ENCODE measurements around the gene FGG. TPM values are rescaled to one million over a fixed set of nuclear protein-coding genes. Genes with fewer than 3 reads are reported as not detected.

The FGG gene
- not detected in 2 replicates for total RNA-seq (2014; rRNA removed; shearing (Covaris generic); ENCODE audit: low replicate concordance)

DNA sequence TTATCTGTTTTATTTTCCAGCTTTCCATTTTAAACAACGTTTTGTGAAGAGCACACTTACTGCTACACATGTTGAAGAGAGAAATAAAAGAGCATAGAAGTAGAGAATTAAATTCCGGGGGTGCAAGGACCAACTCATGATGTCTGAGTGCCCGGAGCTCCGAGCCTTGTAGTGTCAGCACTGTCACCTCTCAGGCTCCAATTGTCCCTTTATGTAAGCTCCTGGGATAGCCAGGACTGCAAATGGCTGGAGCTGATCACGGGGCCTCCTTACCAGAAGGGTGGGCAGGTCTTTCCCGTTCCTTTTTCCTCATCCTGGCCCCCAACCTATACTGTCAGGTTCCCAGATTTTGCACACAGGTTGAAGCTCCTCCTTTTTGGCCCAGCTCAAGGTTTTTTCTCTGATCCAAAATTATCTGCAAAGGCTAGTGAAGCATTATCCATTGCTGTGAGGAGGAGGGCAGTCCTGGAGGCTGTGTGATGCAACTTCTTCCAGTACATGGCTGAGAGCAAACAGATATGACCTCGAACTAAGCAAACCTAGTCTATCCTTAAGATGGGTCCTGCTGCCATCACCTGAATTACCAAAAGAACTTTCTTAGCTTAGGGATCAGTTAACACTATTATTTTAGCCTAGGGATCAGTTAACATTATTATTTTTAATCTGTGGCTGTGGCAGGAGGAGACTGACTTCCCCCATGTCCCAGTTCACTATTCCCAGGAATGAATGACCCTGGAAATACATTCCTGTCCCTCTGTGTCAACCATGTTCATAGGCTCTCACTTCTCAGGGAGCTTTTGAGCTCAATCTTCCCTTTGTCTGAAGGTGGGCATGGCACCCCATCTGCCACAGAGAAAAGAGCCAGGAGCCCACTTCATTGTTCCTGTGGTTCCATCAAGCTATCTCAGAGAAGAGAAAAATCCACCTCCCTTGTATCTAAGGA lies at the start of gene FGG:
Gene FGG, minus strand, starts transcription at position 185 of the 943 bp plus-strand sequence. Its CDS starts 47 bp downstream, at position 138.
- no peak for DNase-seq (ENCODE audit: low read depth)
- in situ Hi-C loops (cut with HindIII; ENCODE audit: low pct_unique_long_range_greater_than_20kb, low sequenced_read_pairs), result no loop called here

DNA sequence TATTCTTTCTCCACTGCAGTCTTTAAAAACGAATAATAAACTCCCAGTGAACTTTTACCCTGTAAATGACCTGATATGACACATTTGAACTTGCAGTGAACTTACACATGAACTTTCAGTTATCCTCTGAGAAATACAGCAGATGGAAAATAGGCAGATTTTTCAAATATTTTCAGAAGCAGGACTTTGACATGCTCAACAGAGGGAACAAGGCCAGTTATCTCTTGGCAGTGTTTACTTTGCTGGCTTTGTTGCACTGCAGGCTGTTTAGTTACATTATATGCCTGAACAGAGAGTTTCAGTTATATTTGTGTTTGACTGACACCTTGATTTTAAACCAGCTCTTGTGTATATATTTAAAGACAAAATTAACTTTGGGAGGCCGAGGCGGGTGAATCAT lies 47.6 kb upstream of the FGG start:
- in situ Hi-C loops (cut with HindIII; ENCODE audit: low pct_unique_long_range_greater_than_20kb, low sequenced_read_pairs), result no loop called here

DNA sequence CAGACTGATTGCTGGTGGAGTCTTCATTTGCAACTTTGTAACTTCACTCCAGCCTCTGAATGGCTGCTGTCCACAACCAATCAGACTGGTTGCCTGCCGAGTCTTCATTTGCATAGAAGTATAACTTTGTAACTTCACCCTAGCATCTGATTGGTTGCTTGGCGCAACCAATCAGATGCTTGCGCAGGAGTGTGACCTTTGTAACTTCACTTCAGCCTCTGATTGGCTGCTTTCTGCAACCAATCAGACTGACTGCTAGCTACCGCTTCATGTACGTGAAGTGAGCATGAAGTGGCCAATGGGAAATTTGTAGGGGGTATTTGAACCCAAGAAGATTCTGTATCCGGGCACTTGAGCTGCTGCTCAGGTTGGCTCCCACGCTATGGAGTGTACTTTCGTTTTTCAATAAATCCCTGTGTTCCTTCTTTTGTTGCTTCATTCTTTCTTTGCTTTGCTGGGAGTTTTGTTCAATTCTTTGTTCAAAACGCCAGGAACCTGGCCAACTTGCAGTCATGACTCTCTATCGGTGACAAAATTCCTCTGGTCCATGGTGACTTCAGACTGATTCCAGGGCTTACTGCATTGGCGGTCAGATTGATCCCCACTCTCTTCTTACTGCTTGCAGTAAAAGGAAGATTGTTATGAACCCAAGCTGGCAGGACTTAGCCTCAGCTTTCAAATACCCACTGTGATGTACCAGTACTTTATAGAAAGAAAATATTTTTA lies 46.4 kb upstream of the FGG start:
- in situ Hi-C loops (cut with HindIII; ENCODE audit: low pct_unique_long_range_greater_than_20kb, low sequenced_read_pairs), result no loop called here
- no peak for DNase-seq (ENCODE audit: low read depth)

More for the DNA sequence above, 47.6 kb upstream of the FGG start:
- DNase-seq (ENCODE audit: low read depth), result peak; percentile 10

DNA sequence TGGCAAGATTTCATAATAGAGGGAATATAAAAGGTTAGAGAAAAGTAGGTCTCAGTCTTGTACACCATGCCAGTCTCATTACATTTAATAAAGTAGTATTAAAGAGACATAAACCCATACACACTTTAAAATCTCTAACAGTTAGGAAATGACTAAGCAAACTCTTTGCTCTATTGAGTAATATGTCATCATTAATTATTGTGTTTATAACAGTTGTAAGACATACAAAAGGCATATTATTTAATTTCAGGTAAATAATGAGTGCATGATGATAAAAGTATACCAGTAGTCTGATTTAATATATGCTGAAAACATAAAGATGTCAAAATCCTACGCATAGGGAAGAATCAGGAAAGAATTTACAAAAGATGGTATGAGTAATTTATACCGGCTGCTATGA lies 31.0 kb upstream of the FGG start:
- in situ Hi-C loops (cut with HindIII; ENCODE audit: low pct_unique_long_range_greater_than_20kb, low sequenced_read_pairs), result no loop called here
- no peak for DNase-seq (ENCODE audit: low read depth)

DNA sequence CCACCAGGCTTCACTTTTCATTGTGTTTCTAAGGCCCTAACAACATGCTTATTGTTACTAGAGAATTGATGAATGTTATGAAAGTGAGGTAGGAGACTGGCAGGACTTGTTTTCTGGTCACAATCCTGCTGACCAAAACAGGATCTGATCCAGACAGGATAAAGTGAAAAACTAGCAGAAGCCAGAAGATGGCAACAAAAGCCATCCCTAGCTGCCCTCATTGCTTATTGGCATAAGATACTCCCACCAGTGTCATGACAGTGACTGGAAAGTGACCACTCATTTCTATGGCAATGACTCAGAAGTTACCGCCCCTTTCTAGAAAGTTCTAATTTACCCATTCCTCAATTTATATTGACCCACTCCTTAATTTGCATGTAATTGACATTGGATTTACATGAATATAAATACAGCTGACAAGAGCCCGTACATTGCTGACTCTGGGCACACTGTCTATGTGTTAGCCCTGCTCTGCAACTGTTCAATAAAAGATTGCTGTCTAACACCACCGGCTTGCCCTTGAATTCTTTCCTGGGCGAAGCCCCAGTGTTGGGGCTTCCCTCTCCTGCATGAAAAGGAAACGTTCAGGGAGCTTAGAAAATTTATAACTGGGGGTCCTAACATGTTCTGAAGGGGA lies 30.0 kb upstream of the FGG start:
- no peak for DNase-seq (ENCODE audit: low read depth)
- in situ Hi-C loops (cut with HindIII; ENCODE audit: low pct_unique_long_range_greater_than_20kb, low sequenced_read_pairs), result no loop called here

DNA sequence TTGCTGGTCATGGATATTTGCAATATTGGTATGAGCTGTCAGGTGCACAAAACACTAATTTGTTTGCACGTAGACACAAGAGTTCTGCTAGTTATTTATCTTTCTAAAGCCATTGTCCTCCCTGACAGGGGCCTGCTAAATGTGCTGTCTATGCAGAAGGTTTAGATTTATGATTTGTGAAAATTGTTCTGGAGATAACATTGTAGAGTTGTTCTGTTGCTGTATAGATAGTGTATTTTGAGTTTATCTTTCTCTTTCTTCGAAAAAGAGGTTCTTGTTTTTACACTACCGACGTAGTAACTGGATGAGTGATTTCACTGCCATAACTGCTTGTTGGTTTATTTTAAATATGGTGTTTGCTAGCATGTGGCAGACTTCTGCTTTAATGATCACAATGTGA lies 28.5 kb upstream of the FGG start:
- in situ Hi-C loops (cut with HindIII; ENCODE audit: low pct_unique_long_range_greater_than_20kb, low sequenced_read_pairs), result no loop called here
- no peak for DNase-seq (ENCODE audit: low read depth)

DNA sequence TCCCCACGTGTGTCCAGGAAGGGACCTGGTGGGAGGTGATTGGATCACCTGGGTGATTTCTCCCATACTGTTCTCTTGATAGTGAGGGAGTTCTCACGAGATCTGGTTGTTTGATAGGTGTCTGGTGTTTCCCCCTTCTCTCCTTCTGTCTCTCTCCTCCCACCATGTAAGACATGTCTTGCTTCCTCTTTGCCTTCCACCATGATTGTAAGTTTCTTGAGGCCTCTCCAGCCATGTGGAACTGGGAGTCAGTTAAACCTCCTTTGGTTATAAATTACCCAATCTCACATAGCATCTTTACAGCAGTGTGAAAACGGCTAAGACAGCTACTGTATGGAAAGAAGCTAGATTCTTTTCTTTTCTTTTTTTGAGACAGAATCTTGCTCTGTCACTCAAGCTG lies 21.6 kb upstream of the FGG start:
- in situ Hi-C loops (cut with HindIII; ENCODE audit: low pct_unique_long_range_greater_than_20kb, low sequenced_read_pairs), result no loop called here
- no peak for DNase-seq (ENCODE audit: low read depth)

DNA sequence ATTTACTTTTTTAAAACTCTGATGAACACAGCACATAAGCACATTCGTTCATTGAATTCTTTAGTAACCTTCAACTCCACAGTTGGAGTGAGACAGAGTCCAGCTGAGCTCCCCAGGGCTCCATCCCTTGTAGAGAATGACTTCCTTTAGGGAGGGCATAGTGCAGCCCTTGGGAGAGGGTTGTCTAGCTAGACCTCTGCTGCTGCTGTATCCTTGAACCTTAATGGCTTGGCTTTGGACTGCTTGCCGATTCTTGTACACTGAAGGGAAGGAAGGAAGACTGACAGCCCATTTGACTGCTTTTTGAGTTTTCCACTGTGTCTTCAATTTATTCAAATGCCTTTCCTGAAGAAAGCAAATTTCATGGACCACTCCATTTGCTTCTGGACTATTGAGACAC lies 19.4 kb upstream of the FGG start:
- in situ Hi-C loops (cut with HindIII; ENCODE audit: low pct_unique_long_range_greater_than_20kb, low sequenced_read_pairs), result no loop called here
- no peak for DNase-seq (ENCODE audit: low read depth)

DNA sequence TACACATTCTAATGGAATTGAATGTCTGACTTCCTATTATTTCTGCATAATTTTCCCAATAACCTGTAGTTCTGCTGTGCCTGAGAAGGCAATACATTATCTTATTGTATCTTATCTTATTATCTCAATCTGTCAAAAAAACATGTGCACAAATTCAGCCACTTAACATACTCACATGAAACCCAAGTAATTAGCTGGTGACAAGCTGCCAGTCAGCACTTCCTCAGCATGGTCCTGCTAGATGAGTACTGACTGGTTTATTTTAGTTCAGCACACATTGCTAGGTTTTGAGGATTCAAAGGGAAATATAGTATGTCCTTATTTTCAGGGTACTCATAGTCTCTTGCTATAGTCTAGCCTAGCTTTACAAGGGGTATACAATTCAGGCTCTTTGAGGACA lies 17.9 kb upstream of the FGG start:
- DNase-seq (ENCODE audit: low read depth), result no peak
- in situ Hi-C loops (cut with HindIII; ENCODE audit: low pct_unique_long_range_greater_than_20kb, low sequenced_read_pairs), result no loop called here

DNA sequence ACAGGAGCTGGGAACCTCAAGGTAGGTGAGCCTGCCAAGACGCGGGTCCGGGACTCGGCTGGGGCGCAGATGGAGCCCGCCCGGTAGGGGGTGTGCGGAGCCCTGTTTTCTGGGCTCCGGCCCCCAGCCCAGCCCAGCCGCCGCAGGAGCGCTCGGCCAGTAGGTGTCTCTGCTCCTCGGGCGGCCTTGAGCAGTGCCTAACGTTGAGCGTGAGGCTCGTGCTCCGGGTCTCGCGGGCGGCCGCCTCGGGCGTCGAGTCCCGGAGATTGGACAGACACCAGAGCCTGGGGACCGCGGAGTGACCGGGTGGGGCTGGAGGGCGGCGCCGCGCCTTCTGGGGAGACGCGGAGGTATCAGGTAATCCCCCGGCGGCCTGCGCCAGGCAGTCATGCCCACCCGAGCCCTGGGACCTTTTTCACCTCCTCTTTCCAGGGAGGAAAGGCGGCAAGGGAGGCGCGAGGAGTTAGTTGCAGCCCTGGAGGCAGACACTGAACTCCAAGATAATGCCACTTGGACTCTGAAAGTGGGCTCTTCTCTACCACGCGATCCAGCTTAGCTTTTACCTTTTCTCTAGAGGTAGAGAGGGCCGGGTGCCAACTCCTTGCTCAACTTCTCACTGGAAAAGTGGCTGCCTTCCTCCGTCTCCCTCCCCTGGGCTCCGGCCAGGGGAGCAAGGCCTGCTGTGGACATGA lies 14.5 kb upstream of the FGG start:
- in situ Hi-C loops (cut with HindIII; ENCODE audit: low pct_unique_long_range_greater_than_20kb, low sequenced_read_pairs), result no loop called here
- peak; percentile 74 for DNase-seq (ENCODE audit: low read depth)

DNA sequence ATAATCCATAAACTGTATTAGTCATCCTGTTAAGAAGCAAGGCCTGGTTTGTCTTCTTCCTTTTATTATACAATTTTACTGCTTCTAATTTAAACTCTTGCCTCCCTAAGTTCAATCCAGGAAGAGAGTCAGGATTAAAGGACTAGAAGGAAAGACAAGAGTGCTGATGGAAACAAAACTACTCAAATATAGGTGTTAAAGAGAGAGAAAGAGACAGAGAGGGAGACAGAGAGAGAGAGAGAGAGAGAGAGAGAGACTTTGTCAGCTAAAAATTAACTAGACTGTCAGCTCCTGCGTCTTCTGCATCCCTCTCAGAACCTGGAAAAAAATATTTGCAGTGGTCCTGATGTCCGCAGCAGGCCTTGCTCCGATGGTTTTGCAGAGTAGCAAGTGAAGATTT lies 13.5 kb upstream of the FGG start:
- in situ Hi-C loops (cut with HindIII; ENCODE audit: low pct_unique_long_range_greater_than_20kb, low sequenced_read_pairs), result no loop called here
- peak; percentile 66 for DNase-seq (ENCODE audit: low read depth)

DNA sequence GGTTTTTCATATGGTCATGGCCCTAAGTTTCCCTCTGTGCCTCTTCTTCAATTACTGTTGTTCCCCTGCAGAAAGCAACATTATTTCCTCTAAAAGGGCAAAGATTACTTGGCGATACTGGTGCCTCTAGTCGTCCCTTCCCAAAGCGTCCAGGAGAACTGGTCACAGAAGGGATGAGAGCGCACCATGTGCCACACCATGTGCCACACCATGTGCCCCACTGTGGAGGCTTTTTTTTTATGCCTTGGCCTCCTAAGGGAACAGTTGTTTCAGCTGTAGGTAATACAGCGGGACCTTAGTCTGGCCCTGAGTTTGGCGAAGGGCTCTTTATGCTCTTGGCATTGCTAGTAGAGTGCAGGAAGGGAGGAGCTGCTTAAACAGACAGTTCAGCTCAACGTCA lies 11.5 kb upstream of the FGG start:
- DNase-seq (ENCODE audit: low read depth), result no peak
- in situ Hi-C loops (cut with HindIII; ENCODE audit: low pct_unique_long_range_greater_than_20kb, low sequenced_read_pairs), result no loop called here

DNA sequence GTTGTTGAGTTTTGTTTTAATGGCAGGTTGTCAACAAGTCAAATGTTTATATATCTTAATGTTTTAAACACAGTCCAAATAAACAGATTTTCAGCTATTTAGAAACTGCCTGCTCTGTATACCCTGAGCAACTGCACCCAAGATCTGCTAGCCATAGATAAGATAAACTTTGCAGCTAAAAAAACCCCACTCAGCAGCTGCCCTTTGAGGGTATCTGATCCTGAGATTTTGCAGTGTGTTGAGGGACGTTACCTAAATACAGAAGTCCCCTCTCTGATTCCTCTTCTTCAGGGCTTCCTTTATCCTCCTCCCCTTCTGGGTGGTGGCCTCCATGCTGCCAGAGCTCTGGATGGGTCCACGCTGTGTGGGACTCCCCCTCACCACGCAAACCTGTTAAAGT lies 11.0 kb upstream of the FGG start:
- in situ Hi-C loops (cut with HindIII; ENCODE audit: low pct_unique_long_range_greater_than_20kb, low sequenced_read_pairs), result no loop called here
- no peak for DNase-seq (ENCODE audit: low read depth)

DNA sequence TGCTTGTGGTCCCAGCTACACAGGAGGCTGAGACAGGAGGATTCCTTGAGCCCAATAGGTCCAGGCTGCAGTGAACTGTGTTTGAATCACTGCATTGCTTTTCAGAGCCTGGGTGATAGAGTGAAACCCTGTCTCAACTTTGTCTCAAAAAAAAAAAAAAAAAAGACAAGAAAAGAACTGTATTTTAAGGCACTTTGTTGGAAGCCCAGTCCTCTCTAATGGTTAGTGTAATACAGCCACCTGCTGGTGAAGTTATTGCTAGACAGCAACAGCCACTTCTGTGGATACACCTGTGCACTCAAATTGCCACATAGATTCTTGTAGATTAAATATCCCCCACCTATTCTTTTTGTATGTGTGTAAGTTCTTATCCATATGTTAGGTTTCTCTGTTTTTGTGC lies 10.1 kb upstream of the FGG start:
- peak; percentile 42 for DNase-seq (ENCODE audit: low read depth)
- in situ Hi-C loops (cut with HindIII; ENCODE audit: low pct_unique_long_range_greater_than_20kb, low sequenced_read_pairs), result no loop called here

DNA sequence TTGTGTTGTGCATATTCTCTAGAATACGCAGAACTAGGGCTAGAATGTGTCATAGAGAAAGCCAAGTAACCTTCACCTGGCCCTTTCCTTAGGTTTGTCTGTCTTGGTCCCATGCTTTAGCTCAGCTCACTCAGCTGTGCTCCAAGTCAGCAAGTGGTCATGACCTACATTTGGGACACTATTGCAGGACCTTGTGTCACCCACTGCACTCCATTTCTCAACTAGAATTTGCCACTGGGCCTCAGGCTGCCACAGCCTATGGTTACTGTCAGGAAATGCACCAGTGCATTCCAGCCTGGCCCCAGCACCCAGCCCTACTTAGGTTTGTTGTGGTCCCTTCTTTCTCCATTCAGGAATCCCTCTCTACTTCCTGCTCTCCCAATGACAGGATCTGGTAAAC lies 7.7 kb upstream of the FGG start:
- no peak for DNase-seq (ENCODE audit: low read depth)
- in situ Hi-C loops (cut with HindIII; ENCODE audit: low pct_unique_long_range_greater_than_20kb, low sequenced_read_pairs), result no loop called here

DNA sequence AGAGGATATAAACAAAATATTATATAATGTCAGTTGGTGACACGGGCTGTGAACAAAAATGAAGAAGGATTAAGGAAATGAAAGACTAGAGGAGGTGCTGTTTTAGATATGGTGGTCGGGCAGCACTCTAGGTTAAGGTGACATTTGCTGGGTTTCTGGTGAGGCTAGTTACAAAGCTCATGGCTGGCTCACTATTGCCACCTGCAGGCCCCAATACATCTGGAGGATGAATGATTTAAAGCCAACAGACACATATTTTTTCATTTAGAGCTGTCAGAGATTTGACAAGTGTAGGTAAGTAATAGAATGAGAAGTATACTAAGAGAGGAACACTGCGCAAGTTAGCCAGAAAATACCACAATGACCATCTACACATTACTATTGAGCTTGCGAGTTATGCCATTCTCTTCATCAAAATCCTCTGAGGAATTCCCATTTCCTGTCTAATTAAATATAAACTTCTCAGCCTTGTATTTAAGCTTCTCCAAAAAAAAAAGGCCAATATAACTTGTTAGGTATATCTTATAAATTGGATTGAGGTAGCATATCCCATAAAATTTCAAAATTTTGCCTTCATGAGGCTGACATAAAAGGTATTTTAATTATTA lies 6.4 kb upstream of the FGG start:
- in situ Hi-C loops (cut with HindIII; ENCODE audit: low pct_unique_long_range_greater_than_20kb, low sequenced_read_pairs), result no loop called here
- peak; percentile 34 for DNase-seq (ENCODE audit: low read depth)

DNA sequence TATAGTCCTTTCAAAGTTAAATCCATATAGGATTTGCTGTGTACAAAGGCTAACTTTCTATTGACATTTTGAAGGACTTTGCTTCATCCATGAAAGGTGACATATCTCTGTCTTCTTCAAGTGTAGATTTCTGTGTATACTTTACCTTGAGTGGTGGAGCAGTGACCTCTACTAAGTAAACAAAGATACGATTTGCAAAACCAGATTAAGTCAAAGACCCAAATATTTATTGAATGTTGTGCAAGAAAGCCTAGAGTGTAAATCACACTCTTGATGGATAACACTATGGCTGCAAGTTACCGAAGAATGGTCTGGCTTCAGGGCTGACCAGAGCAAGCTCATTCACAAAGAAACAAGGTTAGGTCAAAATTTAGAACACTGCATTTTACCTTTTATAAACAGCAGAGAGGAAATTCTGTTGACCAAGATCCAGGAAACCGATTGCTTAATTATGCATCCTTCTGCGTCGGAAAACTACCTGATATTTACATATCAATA lies 5.4 kb upstream of the FGG start:
- DNase-seq (ENCODE audit: low read depth), result no peak
- in situ Hi-C loops (cut with HindIII; ENCODE audit: low pct_unique_long_range_greater_than_20kb, low sequenced_read_pairs), result no loop called here

DNA sequence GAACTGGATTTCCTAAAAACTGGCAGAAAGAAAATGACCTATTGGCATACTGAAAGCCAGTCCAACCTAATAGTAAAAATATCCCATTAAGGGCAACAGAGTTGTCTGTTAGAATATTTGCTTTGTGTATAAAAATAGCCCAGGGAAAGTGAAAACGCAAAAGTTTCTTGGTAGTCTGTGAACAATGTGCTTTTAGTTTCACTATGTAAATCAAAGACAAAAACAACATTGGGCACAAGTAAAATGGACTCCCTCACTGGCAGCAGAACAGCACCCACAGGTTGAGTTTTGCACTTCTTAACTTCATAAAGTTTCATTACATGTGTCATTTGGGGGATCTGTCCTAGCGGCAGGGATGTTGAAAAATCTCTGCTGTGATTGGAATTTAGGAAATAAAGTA lies 4.3 kb upstream of the FGG start:
- in situ Hi-C loops (cut with HindIII; ENCODE audit: low pct_unique_long_range_greater_than_20kb, low sequenced_read_pairs), result no loop called here
- DNase-seq (ENCODE audit: low read depth), result no peak

All from Caki2 (cell line).